NCI-H2029 treated with DMSO at 0.1 percent for 48 hours (cell line): Measurements from ENCODE around the gene PHF21B.
"Not testable (repeated sequence)": the region's sequence is repeated elsewhere in the genome, so short reads cannot be mapped to it uniquely, and the experiment has no call there.

ENCODE experiments used
- DNase-seq: peaks from one replicate; lab custom pipeline; 2025; lab: John Stamatoyannopoulos, UW

PHF21B gene

DNA sequence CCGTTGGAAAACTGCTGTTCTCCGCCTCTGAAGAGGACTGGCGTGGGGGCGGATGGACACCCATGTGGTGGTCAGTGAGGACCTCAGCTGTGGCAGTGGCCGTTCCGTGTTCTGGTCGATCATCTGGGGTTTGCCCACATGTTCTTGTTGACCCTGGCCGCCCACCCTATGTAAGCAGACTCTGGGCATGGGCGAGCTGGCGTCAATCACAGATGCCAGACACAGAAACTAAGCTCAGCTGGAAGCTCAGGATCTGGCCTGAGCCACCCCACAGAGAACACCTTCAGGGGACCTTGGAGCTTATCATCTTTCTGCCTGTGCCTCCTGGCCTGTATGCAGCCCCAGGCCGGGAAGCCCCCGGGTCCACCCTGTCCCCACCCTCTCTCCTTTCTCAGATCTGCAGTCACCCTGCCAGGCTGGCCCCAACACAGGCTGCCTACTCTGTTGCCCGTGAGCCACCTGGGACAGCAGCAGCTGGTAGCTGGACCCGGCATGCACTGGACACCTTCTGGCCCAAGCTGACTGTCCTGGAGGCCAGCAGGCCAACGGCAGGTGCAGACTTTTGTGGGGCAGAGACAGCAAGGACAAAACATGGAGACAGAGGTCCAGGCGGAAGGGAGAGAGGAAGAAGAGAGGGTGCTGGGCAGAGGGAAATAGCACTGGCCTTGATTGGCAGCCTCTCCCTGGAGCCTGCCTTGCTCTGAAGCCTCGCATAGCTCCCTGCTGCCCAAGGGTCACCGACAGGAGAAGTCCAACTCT lies 91.5 kb downstream of the PHF21B start:
- DNase-seq = no peak

DNA sequence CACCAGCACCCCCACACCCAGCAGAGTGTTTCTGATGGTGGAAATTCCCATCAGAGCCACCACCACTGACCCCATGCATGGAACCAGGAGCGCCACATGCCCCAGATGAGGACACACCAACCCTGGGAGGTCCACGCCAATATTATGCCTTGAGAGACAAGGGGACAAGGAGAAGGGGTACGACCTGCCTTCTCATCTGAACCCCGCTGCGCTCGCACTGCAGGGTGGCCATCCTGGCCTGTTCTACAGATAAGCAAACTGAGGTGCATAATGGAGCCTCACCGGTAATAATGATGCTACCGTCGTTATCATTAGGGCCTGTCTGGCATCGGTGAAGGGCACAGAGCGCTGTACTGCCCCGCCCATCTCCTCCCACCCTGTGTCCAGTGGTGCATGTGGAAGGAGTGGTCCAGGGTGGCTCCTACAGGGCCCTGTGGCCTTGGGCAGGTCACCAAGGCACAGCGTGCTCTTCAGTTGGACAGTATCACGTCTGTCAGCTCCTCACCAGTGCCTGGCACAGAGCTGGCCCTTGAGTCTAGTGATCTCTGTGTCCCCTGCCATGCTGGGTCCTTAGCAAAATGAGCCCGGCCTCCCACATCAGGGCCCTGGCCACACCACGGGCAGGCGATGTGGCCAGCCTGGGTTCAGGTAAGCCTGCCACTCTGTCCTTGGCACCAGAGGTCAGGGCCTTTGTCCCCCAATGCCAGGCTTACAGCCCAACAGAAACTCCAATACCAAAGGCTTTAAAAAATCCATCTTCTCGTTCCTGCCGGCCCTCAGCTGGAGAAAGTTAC lies 92.2 kb downstream of the PHF21B start:
- DNase-seq = no peak

DNA sequence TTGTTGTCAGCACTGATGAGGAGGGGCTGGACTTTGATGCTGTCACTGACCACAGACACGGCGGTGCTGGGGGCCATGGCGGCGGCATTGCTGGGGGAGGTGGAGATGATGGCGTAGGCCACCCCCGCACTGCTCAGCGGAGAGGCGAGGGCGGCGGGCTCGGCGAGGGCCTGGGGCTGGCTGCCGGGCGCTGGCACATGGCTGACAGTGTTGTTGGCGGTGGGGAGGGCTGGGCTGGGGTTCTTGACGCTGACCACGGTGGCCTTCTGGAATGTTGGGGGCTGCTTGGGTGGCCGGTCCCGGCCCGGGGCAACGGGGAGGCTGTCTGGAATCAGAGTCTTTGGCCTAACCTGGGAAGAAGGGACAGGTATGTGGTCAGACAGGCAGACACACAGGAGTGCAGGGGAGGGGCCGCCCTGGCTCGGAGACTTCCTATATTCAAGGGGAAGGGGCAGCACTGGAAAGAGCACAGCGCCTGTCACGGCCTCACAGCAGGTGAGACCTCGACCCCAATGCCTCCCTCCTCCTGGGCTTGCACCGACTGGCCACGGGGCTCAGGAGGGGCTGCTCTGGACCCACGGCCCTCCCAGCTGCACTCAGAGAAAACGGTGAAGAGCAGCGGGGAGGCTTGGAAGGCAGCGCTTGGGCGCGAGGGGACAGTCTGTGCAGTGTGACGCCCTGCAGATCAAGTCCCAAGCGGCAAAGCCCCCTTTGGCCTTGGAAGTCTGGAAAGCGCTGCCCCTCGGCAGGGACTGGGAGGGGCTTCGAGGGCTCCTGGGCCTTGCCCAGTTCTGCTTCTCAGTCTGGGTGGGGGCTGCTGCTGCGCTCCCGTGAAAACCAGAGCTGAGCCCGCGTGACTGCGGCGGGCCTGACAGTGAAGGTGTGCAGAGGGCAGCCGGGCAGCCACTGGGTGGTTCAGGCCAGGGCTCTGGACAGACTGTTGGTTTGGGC lies 93.2 kb downstream of the PHF21B start:
- no peak for DNase-seq

DNA sequence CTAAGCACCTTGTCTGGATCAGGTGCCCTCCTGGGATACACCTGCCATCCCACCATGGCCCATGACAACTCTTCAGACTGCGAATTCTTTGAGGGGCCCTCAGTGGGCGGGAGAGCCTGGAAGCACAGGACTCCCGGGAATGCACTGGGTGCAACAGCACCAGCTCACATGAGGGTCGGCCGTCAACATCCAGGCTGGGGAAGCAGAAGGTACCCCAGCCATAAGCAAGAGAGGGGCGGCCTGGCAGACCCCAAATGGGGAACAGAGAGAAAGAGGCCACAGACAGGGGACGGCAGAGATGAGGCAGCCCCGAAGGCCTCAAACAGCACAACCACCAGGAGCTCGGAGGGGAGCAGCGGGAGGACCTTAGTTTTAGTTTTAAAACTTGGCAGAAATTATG lies 94.4 kb downstream of the PHF21B start:
- DNase-seq = no peak

DNA sequence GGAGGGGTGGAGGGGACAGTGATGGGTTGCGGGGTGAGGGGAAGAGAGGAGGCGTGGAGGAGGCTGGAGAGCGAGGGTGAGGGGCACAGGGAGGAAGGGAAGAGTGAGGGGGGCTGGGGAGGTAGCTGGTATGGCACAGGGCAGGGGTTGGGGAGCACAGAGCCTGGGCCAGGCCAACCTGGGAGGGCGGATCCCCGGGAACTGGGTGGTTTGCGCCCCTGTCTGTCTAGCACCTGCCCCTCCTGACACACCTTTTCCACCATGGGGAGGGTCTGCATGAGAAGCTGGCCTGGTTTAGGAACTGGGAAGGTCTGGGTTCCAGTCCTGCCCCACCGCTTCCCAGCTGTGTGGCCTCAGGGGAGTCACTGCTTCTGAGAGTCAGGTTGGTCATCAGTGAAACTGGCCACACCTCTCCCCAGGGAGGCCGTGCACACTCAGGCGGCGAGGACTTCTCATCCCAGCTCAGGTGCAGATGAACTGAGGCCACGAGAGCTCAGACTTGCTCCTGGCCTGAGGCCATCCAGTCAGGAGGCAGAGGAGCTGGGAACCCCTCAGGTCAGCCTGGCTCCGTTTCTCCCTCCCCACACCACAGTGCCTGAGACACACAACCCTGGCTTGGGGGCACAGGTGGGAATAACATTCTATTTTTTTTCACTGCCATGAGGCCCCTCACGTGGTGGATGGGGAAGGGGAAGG lies 95.6 kb downstream of the PHF21B start:
- DNase-seq = no peak

DNA sequence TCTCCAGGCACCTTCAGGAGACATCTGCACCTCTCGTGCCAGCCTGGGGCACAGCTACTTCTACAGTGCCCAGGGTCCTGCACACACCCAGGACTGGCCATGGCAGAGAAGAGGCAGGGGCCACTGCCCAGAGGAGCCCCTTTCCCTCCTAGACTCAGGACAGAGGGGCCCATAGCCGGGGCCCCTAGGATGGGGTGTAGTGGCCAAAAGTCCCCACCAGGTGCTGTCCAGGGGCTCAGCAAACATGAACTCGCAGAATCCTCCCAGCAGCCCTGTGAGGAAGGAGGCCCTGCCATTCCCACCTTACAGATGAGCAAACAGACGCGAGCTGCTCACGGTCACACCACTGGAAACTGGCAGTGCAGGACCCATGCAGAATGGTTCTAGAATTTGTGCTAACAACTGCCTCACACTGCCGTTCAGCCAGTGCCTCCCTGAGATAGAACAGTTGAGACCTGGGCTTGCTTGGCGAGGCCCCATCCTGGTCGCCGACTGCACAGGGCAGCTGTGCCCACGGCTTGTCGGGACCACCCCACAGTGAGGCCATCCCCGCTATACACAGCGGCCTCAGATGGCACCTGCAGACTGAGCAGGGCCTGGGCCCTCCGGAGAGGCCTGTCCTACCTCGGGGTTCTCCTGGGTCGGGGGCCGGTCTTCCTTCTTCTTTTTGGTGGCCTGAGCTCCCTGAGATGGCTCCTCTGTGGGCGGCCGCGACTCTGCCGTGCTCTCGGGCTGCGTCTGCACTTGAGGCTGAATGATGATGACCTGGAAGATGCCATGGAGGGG lies 96.4 kb downstream of the PHF21B start:
- no peak for DNase-seq

DNA sequence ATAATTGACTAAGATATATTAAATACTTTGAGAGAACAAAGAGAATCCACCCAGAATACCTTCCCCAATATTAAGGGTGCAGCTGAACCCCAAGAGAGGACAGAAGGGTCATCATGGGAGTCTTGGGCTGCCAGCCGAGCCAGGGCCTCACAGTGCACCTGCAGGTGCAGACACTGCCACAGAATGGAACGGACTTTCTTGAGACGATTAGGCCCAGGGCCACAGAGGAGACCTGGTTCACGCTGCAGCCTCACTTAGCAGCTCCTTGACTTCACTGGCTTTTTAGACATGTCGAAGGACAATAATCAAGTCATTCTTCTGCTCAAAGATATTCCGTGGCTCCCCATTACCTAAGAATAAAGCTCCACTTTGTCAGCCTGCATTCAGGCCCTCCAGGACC lies 100.6 kb downstream of the PHF21B start:
- no peak for DNase-seq

DNA sequence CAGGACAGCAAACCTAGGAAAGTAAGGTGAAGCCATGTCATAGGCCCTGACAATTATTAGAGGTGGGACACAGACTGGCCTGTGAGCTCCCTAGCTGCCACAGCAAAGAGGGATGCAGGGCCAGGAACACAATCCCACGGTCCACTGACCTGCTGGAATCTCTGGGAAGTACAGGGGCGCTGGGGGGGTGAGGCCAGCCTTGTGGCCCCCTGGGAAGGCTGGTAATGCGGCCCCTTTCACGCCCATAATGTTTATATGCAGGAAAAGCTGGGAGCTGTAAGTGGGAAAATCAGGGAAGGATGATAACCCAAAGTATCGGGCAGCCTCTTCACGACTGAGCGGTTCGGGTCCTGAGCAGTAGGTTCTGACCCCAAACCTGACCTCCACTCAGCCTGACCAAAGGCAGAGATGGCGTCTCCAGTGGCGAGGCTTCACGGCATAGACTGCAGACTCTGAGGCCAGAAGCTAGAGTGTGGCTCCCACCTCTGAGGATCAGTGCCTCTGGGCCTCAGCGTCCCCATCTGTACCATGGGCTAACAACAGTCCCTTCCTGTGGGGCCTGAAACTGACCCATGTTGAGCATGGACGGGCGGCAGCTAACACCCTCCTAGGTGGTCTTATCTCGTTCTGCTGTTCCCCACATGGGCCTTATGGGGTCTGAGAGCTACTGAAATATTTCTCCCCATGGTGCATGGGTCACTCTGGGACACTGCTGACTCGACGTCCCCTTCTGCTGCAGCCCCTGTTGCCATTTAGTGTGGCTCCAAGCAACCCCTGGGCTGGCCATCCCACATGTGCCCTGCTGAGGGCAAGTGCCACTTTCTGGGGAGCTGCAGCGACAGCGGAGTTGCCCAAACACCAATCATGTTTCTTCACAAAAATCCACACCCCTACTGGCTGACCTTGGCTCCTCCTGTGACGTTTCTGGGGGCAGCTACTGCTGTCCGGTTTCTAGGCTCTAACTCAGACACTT lies 101.8 kb downstream of the PHF21B start:
- DNase-seq = no peak

DNA sequence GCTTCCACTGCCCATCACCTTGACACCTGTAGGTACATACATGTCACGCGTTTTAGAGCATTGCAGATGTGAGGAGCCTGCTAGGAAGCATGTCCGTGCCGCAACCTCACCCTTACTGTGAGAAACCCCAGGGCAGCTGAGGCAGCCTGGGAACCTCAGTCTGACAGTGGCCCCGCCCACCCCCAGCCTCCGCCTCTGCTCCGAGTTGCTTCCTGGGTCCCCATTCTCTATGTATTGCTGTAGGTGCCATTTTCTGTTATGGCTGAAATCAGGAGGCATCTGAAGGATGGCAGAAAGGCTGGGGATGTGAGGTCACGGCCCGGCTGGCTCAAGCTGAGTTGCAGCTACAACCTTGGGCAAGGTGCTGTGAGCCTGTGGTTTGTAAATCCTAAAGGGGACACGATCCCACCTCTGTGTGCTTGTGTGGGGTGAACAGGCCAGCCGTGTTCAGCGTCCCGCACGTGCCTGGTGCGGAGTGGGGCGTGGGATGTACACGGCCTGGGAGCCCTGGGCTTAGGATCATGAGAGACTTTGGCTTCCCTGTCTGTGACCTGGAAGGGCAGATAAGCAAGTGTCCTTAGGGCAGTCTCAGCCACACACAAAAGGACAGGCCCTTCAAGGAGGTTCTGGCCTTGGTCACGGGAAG lies 102.7 kb downstream of the PHF21B start:
- DNase-seq = no peak

DNA sequence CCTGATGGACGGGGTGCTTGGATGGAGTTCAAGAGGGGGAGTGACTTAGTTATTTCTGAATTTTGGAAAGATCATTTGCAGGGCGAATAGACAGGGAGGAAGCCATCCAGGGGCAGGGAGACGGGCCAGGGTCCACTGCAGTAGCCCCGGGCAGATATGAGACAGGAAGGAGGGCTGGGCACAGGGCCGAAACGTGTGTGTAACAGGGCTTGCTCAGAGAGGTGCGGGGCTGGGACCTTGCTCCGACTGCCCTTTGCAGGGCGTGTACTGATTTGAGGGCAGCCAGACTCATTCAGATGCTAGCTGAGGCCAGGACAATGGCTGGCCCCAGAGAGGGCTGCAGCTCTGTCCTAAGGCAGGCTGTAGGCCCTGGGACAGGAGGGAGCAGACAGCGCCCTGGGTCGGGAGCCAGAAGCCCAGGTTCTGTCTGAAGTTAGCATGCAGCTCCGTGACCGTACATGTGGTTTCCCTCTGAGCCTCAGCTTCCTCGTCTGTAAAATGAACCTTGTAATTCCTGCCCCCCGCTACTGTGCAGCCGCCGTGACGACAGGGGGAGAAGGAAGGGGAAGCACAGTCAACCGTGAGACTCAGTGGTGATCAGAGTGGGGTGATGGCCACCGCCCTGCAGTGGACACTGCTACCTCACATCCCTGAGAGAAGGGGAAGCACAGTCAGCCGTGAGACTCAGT lies 103.4 kb downstream of the PHF21B start:
- DNase-seq = no peak

DNA sequence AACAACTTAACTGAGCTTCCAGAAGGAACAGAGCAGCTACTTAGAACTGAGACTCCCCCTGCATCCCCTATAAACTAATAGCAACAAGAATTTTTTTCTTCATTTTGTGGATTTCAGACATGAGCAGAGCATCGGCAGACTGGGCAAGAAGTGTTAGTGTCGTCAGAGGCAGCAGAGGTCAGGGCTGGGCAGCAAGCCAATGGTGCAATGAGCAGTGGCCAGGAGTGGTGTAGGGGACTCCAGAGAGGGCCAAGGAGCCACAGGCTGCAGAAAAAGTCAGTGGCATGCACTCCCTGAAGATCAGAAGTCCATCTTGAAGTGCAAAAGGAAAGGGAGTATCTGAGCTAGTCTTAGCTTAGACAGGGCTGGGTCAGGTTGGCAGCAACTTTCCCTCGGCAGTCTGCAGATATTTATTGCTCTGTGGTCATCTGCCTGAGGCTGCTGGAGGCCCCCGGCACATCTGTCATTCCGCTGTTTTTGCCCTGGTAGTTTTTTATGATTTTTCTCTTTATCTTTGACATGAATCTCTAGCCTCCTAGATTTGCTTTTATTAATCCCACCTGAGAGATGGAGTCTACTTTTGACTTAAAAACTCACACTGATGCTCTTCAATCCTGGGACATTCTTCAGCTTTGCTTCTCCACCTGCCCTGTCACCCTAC lies 105.2 kb downstream of the PHF21B start:
- not testable (repeated sequence) for DNase-seq

DNA sequence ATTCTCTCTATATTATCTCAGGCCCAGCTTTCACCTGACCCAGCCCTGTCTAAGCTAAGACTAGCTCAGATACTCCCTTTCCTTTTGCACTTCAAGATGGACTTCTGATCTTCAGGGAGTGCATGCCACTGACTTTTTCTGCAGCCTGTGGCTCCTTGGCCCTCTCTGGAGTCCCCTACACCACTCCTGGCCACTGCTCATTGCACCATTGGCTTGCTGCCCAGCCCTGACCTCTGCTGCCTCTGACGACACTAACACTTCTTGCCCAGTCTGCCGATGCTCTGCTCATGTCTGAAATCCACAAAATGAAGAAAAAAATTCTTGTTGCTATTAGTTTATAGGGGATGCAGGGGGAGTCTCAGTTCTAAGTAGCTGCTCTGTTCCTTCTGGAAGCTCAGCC lies 106.6 kb downstream of the PHF21B start:
- DNase-seq = not testable (repeated sequence)

DNA sequence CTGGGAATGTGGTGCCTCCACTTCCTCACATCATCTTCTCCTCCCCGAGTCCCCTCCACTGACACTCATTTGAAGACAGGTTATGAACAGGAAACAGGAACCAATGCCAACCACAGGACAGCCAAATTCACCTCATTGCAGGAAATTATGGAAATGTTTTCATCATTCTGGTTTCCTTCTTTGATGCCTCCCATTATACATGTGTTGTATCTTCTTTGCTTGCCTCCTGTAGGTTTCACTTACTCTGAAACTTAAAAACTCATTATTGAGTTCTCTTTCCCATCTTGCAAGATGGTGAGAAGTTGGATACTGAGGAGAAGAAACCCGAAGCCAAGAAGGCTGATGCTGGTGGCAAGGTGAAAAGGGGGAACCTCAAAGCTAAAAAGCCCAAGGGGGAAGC lies 108.5 kb downstream of the PHF21B start:
- no peak for DNase-seq

DNA sequence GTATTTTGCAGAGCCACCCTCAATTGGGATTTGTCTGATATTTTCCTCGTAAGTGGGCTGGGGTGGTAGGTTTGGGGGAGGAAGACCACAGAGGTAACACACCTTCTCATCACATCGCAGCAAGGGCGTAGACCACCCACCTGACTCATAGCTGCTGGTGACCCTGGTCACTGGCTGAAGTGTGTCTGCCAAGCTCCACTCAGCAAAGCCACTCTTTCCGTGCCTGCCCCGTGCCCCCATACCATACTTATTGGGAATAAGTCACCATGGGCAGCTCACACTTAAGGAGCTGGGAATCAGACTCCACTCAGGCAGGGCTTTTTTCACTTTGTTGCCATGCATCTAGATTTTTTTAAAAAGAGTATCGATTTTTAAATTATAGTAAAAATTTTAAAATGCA lies 111.6 kb downstream of the PHF21B start:
- DNase-seq = no peak

DNA sequence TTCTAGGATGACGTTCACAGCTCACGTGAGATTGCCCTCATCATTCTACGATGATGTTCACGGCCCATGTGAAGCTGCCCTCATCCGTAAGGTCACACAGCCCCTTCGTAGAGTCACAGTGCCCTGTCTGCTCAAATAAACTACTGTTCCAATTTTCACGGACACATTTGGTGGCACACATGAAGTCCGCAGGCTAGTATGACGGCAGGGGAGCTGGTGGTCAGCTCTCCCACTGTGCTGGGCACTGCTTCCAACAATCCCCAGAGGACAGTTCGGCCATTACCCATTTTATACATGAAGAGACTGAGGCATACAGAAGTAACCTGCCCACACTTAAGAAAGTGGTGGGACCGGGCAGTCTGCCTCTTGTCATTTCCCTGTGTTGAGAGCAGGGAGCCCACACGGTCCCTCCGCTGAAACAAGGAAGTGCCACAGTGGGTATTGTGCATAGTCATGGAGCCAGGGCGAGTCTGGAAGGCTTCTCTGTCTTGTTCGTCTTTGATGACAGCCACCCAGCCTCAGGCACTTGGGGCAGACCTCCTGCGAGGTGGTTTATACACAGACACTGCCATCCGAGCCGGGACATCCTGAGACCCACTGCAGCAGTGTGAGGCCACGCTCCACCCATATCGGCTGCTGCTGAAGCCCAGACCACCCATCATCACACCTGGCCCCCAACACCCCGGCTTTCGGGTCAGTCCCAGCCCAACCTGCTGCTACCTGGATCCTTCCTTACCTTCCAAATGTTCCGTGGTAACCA lies 114.3 kb downstream of the PHF21B start:
- no peak for DNase-seq

DNA sequence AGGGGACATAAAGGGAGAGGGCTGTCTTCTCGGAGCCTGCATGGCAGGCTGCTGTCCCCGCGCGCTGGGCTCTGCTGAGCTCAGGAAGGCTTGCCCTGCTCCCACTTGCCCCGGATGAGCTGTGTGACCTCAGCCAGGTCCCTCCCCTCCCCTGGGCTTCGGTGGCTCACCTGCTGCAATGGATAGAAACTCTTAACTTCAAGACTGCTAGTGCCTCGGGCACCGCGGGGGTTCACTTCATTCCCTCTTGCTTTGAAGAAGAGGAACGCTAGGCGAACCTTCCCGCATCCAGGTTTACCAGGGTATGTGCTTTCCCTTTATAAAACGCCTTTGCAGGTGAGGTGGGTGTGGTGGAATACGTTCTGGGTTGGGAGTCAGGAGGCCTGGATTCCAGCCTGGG lies 115.0 kb downstream of the PHF21B start:
- DNase-seq = no peak

DNA sequence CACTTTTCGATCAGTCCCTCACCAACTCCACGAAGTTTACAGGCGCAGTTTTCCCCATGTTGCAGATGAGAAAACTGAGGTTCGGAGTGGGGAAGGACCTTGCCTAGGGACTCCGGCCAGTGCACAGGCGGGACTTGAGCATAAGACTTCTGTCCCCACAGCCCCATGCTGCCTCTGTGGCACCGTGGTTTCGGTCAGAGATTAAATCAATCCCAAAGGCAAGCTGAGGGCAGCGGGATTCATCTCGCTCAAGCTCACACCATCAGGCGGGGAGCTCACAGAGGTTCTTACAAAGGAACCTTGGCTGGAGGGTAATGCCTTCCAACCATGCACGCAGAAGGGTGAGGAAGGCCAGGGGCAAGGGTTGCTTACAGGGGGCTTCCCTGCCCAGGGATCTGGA lies 115.5 kb downstream of the PHF21B start:
- DNase-seq = no peak
